Hepatocyte (in vitro differentiated cells): ENCODE data around the gene PRSS21. TPM values are rescaled to one million over a fixed set of nuclear protein-coding genes. Genes with fewer than 3 reads are reported as not detected.

Experiments
- DNase-seq: peaks from one replicate; pipeline ENCODE4 v3.0.0-alpha.2; 2016; ENCODE audit warnings: low spot score
- H2AFZ ChIP-seq: fragments of 200-600 bp; sonication (generic); 2 replicates; pipeline ENCODE4 v1.6.0; 2016; ENCODE audit warnings: antibody characterized with exemption, mild to moderate bottlenecking
- H3K27ac ChIP-seq: fragments of 200-600 bp; sonication (generic); 2 replicates; pipeline ENCODE4 v1.5.1; 2016; ENCODE audit warnings: mild to moderate bottlenecking
- H3K27me3 ChIP-seq: fragments of 200-600 bp; sonication (generic); 2 replicates; pipeline ENCODE4 v1.6.1; 2016
- H3K36me3 ChIP-seq: fragments of 200-600 bp; sonication (generic); replicated peaks from 2 replicates; pipeline ENCODE4 v1.5.1; 2016; ENCODE audit warnings: low read depth; ENCODE audit not compliant: insufficient read depth
- H3K4me1 ChIP-seq: fragments of 200-600 bp; sonication (generic); 2 replicates; pipeline ENCODE4 v1.5.1; 2016; ENCODE audit warnings: mild to moderate bottlenecking, moderate library complexity; ENCODE audit not compliant: insufficient read depth
- H3K4me2 ChIP-seq: fragments of 200-600 bp; sonication (generic); 2 replicates; pipeline ENCODE4 v1.6.0; 2016
- H3K4me3 ChIP-seq: fragments of 200-600 bp; sonication (generic); 2 replicates; pipeline ENCODE4 v1.5.1; 2016; ENCODE audit warnings: mild to moderate bottlenecking
- H3K79me2 ChIP-seq: fragments of 200-600 bp; sonication (generic); 2 replicates; pipeline ENCODE4 v1.6.0; 2017; ENCODE audit warnings: mild to moderate bottlenecking
- H3K9me2 ChIP-seq: fragments of 200-600 bp; sonication (generic); replicated peaks from 2 replicates; pipeline ENCODE4 v1.6.0; 2017; ENCODE audit warnings: mild to moderate bottlenecking; ENCODE audit not compliant: insufficient read depth
- H3K9me3 ChIP-seq: fragments of 200-600 bp; sonication (generic); 2 replicates; pipeline ENCODE4 v1.5.1; 2016; ENCODE audit warnings: low read depth, mild to moderate bottlenecking
- H4K20me1 ChIP-seq: fragments of 200-600 bp; sonication (generic); 2 replicates; pipeline ENCODE4 v1.6.0; 2016; ENCODE audit warnings: mild to moderate bottlenecking; ENCODE audit not compliant: insufficient read depth, poor library complexity, severe bottlenecking
- CTCF ChIP-seq: fragments of 200-600 bp; sonication (generic); IDR thresholded peaks from 2 replicates; pipeline ENCODE4 v1.5.1; 2016; ENCODE audit warnings: antibody characterized with exemption, mild to moderate bottlenecking; ENCODE audit not compliant: poor library complexity
- EZH2 ChIP-seq: fragments of 200-600 bp; sonication (generic); IDR thresholded peaks from 2 replicates; pipeline ENCODE4 v1.6.1; 2016; ENCODE audit warnings: antibody characterized with exemption, mild to moderate bottlenecking, borderline replicate concordance
- EZH2phosphoT487 ChIP-seq: fragments of 200-600 bp; sonication (generic); IDR thresholded peaks from one replicate; pipeline ENCODE4 v1.6.1; 2018; ENCODE audit warnings: antibody characterized with exemption, mild to moderate bottlenecking, low read depth, moderate library complexity; ENCODE audit not compliant: unreplicated experiment, severe bottlenecking
- WGBS: methylation state at CpG from one replicate; pipeline ENCODE4 v1.1.6; 2016; ENCODE audit warnings: low lambda C conversion rate; ENCODE audit errors: missing lambda C conversion rate; 5-methylcytosine and 5-hydroxymethylcytosine counted together
- polyA plus RNA-seq: library from polyadenylated mRNA; unstranded; fragments of >200 nt; fragmentation: Nextera tagmentation; extraction: Ambion mirVana; gene quantifications from 2 replicates; pipeline ENCODE4 v1.2.1, GENCODE V29; 2016
- total RNA-seq: library from RNA; depleted of rRNA; stranded (reverse); fragments of >200 nt; gene quantifications from 2 replicates; pipeline ENCODE4 v1.2.3, GENCODE V29; 2014

PRSS21 gene
- total and polyA plus RNA-seq, 2 experiments from 2014 or later = not detected

GRCh38 chr16:2777903-2778629, 39.0 kb upstream of the PRSS21 start:
- TF ChIP-seq EZH2 = no peak
- no peak for TF ChIP-seq CTCF
- TF ChIP-seq EZH2phosphoT487 = no peak
- DNase-seq = peak; percentile 56
- no peaks in the 10 kb centered on the region for H3K9me2 ChIP-seq
- peak overlapping the region; percentile 92 for H2AFZ ChIP-seq
- H3K79me2 ChIP-seq = peaks cover 55% of the 10 kb centered on the region
- peak overlapping the region; percentile 99 for H3K4me3 ChIP-seq
- H3K27me3 ChIP-seq = no peaks in the 10 kb centered on the region
- no peaks in the 10 kb centered on the region for H3K36me3 ChIP-seq
- peak overlapping the region; percentile 79 for H3K4me2 ChIP-seq
- no peaks in the 10 kb centered on the region for H3K9me3 ChIP-seq
- H4K20me1 ChIP-seq = peaks cover 8% of the 10 kb centered on the region
- WGBS = 17% methylated on average over 27 of the region's 27 CpGs
- H3K4me1 ChIP-seq = peaks cover 23% of the 10 kb centered on the region
- peak overlapping the region; percentile 100 for H3K27ac ChIP-seq

DNA sequence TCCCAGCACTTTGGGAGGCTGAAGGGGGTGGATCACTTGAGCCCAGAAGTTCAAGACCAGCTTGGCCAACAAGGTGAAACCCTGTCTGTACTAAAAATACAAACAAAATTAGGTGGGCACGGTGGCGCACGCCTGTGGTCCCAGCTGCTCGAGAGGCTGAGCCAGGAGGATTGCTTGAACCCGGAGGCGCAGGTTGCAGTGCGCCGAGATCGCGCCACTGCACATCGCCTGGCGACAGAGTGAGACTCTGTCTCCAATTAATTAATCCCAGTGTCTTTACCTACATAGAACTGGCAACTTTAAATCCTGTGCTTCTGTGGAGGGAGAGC, 38.4 kb upstream of the PRSS21 start:
- H3K79me2 ChIP-seq = peaks cover 49% of the 10 kb centered on the region
- no peak for TF ChIP-seq EZH2
- TF ChIP-seq CTCF = no peak
- TF ChIP-seq EZH2phosphoT487 = no peak
- H3K9me3 ChIP-seq = no peaks in the 10 kb centered on the region
- H3K4me3 ChIP-seq = peak overlapping the region; percentile 99
- H3K4me1 ChIP-seq = peaks cover 23% of the 10 kb centered on the region
- H3K4me2 ChIP-seq = peak overlapping the region; percentile 79
- 98% methylated on average over 12 of the region's 12 CpGs for WGBS
- H2AFZ ChIP-seq = no peak overlapping the region
- H3K36me3 ChIP-seq = no peaks in the 10 kb centered on the region
- H3K9me2 ChIP-seq = no peaks in the 10 kb centered on the region
- peaks cover 7% of the 10 kb centered on the region for H4K20me1 ChIP-seq
- DNase-seq = no peak
- peak overlapping the region; percentile 100 for H3K27ac ChIP-seq
- H3K27me3 ChIP-seq = no peaks in the 10 kb centered on the region

GRCh38 chr16:2779151-2779920, 37.7 kb upstream of the PRSS21 start:
- WGBS = 92% methylated on average over 22 of the region's 23 CpGs
- no peaks in the 10 kb centered on the region for H3K9me2 ChIP-seq

More at GRCh38 chr16:2779151-2779920, 37.7 kb upstream of the PRSS21 start:
- H3K36me3 ChIP-seq = no peaks in the 10 kb centered on the region
- peaks cover 23% of the 10 kb centered on the region for H3K4me1 ChIP-seq
- H3K27me3 ChIP-seq = no peaks in the 10 kb centered on the region
- DNase-seq = no peak
- peak overlapping the region; percentile 79 for H3K4me2 ChIP-seq
- peaks cover 44% of the 10 kb centered on the region for H3K79me2 ChIP-seq
- TF ChIP-seq CTCF = no peak
- no peak for TF ChIP-seq EZH2phosphoT487
- no peak for TF ChIP-seq EZH2
- no peak overlapping the region for H2AFZ ChIP-seq
- peak overlapping the region; percentile 100 for H3K27ac ChIP-seq
- H3K4me3 ChIP-seq = no peak overlapping the region
- H4K20me1 ChIP-seq = peaks cover 7% of the 10 kb centered on the region
- no peaks in the 10 kb centered on the region for H3K9me3 ChIP-seq
